MM.1S (cell line): ENCODE results near the gene MAP2K2.

Experiments used
- DNase-seq: peaks from one replicate; pipeline ENCODE4 v3.0.0-alpha.2; 2015
- H2AFZ ChIP-seq: fragments of 300-600 bp; sonication (generic); 2 replicates; pipeline ENCODE4 v1.6.0; 2016; ENCODE audit warnings: antibody characterized with exemption, low read length
- H3F3A ChIP-seq: fragments of 300-600 bp; sonication (generic); 2 replicates; pipeline ENCODE4 v1.6.1; 2016; ENCODE audit warnings: mild to moderate bottlenecking, antibody characterized with exemption, low read length, moderate library complexity, mixed read lengths; ENCODE audit not compliant: insufficient read depth
- H3K27ac ChIP-seq: fragments of 300-600 bp; sonication (generic); 2 replicates; pipeline ENCODE4 v1.5.1; 2016; ENCODE audit warnings: mild to moderate bottlenecking, low read length
- H3K27me3 ChIP-seq: fragments of 300-600 bp; sonication (generic); replicated peaks from 2 replicates; pipeline ENCODE4 v1.6.0; 2016; ENCODE audit warnings: low read length; ENCODE audit not compliant: insufficient read depth
- H3K36me3 ChIP-seq: fragments of 300-600 bp; sonication (generic); replicated peaks from 2 replicates; pipeline ENCODE4 v1.6.1; 2016; ENCODE audit warnings: mild to moderate bottlenecking, low read length, mixed read lengths; ENCODE audit not compliant: insufficient read depth
- H3K4me1 ChIP-seq: fragments of 300-600 bp; sonication (generic); 2 replicates; pipeline ENCODE4 v1.6.1; 2016; ENCODE audit warnings: low read length, mixed read lengths
- H3K4me2 ChIP-seq: fragments of 300-600 bp; sonication (generic); 2 replicates; pipeline ENCODE4 v1.6.0; 2016; ENCODE audit warnings: low read depth, low read length
- H3K4me3 ChIP-seq: fragments of 300-600 bp; sonication (generic); 2 replicates; pipeline ENCODE4 v1.5.1; 2016; ENCODE audit warnings: low read length, mixed read lengths
- H3K79me2 ChIP-seq: fragments of 300-600 bp; sonication (generic); 2 replicates; pipeline ENCODE4 v1.6.1; 2016; ENCODE audit warnings: mixed run types, low read length, mixed read lengths
- H3K9ac ChIP-seq: fragments of 300-600 bp; sonication (generic); 2 replicates; pipeline ENCODE4 v1.6.1; 2016; ENCODE audit warnings: low read length, mixed read lengths
- H3K9me2 ChIP-seq: fragments of 300-600 bp; sonication (generic); replicated peaks from 2 replicates; pipeline ENCODE4 v1.6.1; 2016; ENCODE audit warnings: mild to moderate bottlenecking, low read length, mixed read lengths; ENCODE audit not compliant: insufficient read depth
- H3K9me3 ChIP-seq: fragments of 300-600 bp; sonication (generic); replicated peaks from 2 replicates; pipeline ENCODE4 v1.6.1; 2016; ENCODE audit warnings: mild to moderate bottlenecking, low read length, mixed read lengths; ENCODE audit not compliant: insufficient read depth
- H4K20me1 ChIP-seq: fragments of 300-600 bp; sonication (generic); 2 replicates; pipeline ENCODE4 v1.6.1; 2016; ENCODE audit warnings: mild to moderate bottlenecking, low read length, moderate library complexity, mixed read lengths; ENCODE audit not compliant: insufficient read depth
- EZH2 ChIP-seq: fragments of 300-600 bp; sonication (generic); optimal IDR thresholded peaks from 2 replicates; pipeline ENCODE3; 2017; ENCODE audit warnings: low read depth, mild to moderate bottlenecking, antibody characterized with exemption, low read length, mixed read lengths
- EZH2phosphoT487 ChIP-seq: fragments of 300-600 bp; sonication (generic); IDR thresholded peaks from 2 replicates; pipeline ENCODE4 v1.6.1; 2018; ENCODE audit warnings: antibody characterized with exemption, low read length
- TF ChIP-seq, protein P1 (sequence below): fragments of 300-600 bp; sonication (generic); IDR thresholded peaks from 2 replicates; pipeline ENCODE4 v1.5.1; 2016; ENCODE audit warnings: antibody characterized with exemption, low read length, mixed read lengths

The MAP2K2 gene

GRCh38 chr19:4046362-4046691 is 77.6 kb downstream of the MAP2K2 start:
- peaks cover 3% of the 10 kb centered on the region; the same call in 1 of the 2 replicates for H3K36me3 ChIP-seq
- no peak for DNase-seq
- peaks cover 18% of the 10 kb centered on the region for H4K20me1 ChIP-seq
- no peaks in the 10 kb centered on the region for H3K4me1 ChIP-seq
- no peak overlapping the region for H2AFZ ChIP-seq
- no peak overlapping the region for H3K4me3 ChIP-seq
- no peak for TF ChIP-seq EZH2
- TF ChIP-seq EZH2phosphoT487, result no peak
- TF ChIP-seq, protein P1, sequence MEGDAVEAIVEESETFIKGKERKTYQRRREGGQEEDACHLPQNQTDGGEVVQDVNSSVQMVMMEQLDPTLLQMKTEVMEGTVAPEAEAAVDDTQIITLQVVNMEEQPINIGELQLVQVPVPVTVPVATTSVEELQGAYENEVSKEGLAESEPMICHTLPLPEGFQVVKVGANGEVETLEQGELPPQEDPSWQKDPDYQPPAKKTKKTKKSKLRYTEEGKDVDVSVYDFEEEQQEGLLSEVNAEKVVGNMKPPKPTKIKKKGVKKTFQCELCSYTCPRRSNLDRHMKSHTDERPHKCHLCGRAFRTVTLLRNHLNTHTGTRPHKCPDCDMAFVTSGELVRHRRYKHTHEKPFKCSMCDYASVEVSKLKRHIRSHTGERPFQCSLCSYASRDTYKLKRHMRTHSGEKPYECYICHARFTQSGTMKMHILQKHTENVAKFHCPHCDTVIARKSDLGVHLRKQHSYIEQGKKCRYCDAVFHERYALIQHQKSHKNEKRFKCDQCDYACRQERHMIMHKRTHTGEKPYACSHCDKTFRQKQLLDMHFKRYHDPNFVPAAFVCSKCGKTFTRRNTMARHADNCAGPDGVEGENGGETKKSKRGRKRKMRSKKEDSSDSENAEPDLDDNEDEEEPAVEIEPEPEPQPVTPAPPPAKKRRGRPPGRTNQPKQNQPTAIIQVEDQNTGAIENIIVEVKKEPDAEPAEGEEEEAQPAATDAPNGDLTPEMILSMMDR, result no peak
- no peaks in the 10 kb centered on the region for H3K27me3 ChIP-seq
- no peaks in the 10 kb centered on the region for H3K9me3 ChIP-seq
- H3K79me2 ChIP-seq, result peaks cover 49% of the 10 kb centered on the region
- no peak overlapping the region for H3K27ac ChIP-seq
- no peaks in the 10 kb centered on the region for H3K9me2 ChIP-seq
- 0 out of 2 replicates have a peak, but pooled peaks cover 3% of the 10 kb centered on the region for H3F3A ChIP-seq
- no peak overlapping the region for H3K9ac ChIP-seq
- no peak overlapping the region for H3K4me2 ChIP-seq

GRCh38 chr19:4045597-4046361 is 78.1 kb downstream of the MAP2K2 start:
- no peak overlapping the region for H2AFZ ChIP-seq
- no peak overlapping the region for H3K9ac ChIP-seq
- TF ChIP-seq EZH2 (no peak), EZH2phosphoT487 (no peak)
- TF ChIP-seq, protein P1, result no peak
- peaks cover 16% of the 10 kb centered on the region for H4K20me1 ChIP-seq
- no peaks in the 10 kb centered on the region for H3K9me3 ChIP-seq
- no peak overlapping the region for H3K27ac ChIP-seq
- H3K4me2 ChIP-seq, result no peak overlapping the region
- peaks cover 3% of the 10 kb centered on the region; the same call in 1 of the 2 replicates for H3K36me3 ChIP-seq
- H3K4me1 ChIP-seq, result no peaks in the 10 kb centered on the region
- no peaks in the 10 kb centered on the region for H3K9me2 ChIP-seq
- no peaks in the 10 kb centered on the region for H3K27me3 ChIP-seq
- H3K4me3 ChIP-seq, result no peak overlapping the region
- H3F3A ChIP-seq, result 0 out of 2 replicates have a peak, but pooled peaks cover 7% of the 10 kb centered on the region
- DNase-seq, result no peak
- H3K79me2 ChIP-seq, result peaks cover 44% of the 10 kb centered on the region

DNA sequence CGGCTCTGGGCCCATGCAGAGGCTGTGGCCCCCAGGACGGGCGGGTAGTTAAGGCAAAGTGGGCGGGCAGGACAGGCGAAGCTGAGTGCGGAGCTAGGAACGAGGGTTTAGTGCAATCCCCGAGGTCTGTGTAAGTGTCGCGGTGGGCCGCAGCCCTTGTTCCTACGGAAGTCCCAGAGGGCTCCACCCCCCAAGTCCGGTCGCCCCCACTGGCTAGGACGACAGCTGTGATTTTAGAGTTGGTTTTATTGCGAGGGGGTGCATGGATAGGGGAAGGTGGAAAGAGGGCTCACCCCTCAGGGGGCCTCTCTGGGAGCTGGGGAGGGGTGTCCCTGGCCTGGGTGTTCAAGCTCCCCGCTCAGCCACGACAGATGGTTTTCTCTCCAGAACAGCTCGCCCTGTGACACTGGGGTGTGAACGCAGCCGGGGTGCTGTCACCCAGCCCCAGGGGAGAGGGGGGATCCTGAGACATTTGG is 78.9 kb downstream of the MAP2K2 start:
- H3K4me3 ChIP-seq, result no peak overlapping the region
- H3K27me3 ChIP-seq, result no peaks in the 10 kb centered on the region
- H3K9me3 ChIP-seq, result no peaks in the 10 kb centered on the region
- peaks cover 16% of the 10 kb centered on the region for H4K20me1 ChIP-seq
- DNase-seq, result no peak
- H3K9ac ChIP-seq, result no peak overlapping the region
- 0 out of 2 replicates have a peak, but pooled peaks cover 7% of the 10 kb centered on the region for H3F3A ChIP-seq
- H3K4me1 ChIP-seq, result no peaks in the 10 kb centered on the region
- H3K9me2 ChIP-seq, result no peaks in the 10 kb centered on the region
- H3K4me2 ChIP-seq, result no peak overlapping the region
- TF ChIP-seq EZH2phosphoT487 (no peak), EZH2 (no peak)
- TF ChIP-seq, protein P1, result no peak
- peaks cover 38% of the 10 kb centered on the region for H3K79me2 ChIP-seq
- H2AFZ ChIP-seq, result no peak overlapping the region
- no peak overlapping the region for H3K27ac ChIP-seq
- H3K36me3 ChIP-seq, result peaks cover 3% of the 10 kb centered on the region; the same call in 1 of the 2 replicates
